NT2/D1 (cell line): Measurements from ENCODE around the gene PLA2G2F.

Experiments
- YY1 ChIP-seq: IDR thresholded peaks from 2 replicates; pipeline ENCODE4 v1.6.1; 2011; ENCODE audit not compliant: insufficient read length, insufficient read depth
- ZNF274 ChIP-seq: IDR thresholded peaks from 2 replicates; pipeline ENCODE4 v1.6.1; 2011; ENCODE audit warnings: mild to moderate bottlenecking, low read depth, low read length

- TF ChIP-seq ZNF274 (no peak), YY1 (no peak)
Observed at GRCh38 chr1:20137055-20137454, 2.1 kb upstream of the PLA2G2F start.
